Mucosa of rectum (tissue), 2 donors: ENCODE measurements around the gene MEGF11.

Experiments used
- H3K27ac ChIP-seq, 2 donors: one replicate each; pipeline ENCODE4 v1.7.0; 2013; ENCODE audit warnings: inconsistent platforms in 2 of 2, low read depth in 2 of 2, low read length in 2 of 2
- H3K27me3 ChIP-seq, 2 donors: one replicate each; pipeline ENCODE4 v1.7.0; 2013; ENCODE audit warnings: low read length in 2 of 2; ENCODE audit not compliant: control insufficient read depth in 2 of 2, insufficient read depth in 2 of 2
- H3K36me3 ChIP-seq, 2 donors: one replicate each; pipeline ENCODE4 v1.7.0; 2013; ENCODE audit warnings: low read length in 2 of 2; ENCODE audit not compliant: control insufficient read depth in 2 of 2, insufficient read depth in 2 of 2
- H3K4me1 ChIP-seq, 2 donors: one replicate each; pipeline ENCODE4 v1.7.0; 2013; ENCODE audit warnings: low read length in 2 of 2, mild to moderate bottlenecking in 1 of 2; ENCODE audit not compliant: control insufficient read depth in 2 of 2, insufficient read depth in 2 of 2
- H3K4me3 ChIP-seq, 2 donors: one replicate each; pipeline ENCODE4 v1.7.0; 2013; ENCODE audit warnings: low read length in 2 of 2
- H3K9ac ChIP-seq, 2 donors: one replicate each; pipeline ENCODE4 v1.7.0; 2013; ENCODE audit warnings: low read length in 2 of 2, low read depth in 1 of 2, mild to moderate bottlenecking in 1 of 2
- H3K9me3 ChIP-seq, 2 donors: one replicate each; pipeline ENCODE4 v1.7.0; 2013; ENCODE audit warnings: low read length in 2 of 2; ENCODE audit not compliant: control insufficient read depth in 2 of 2
- donor health status: healthy.
- donor health status: Normal muscosa, but diverticular disease.

MEGF11 gene

DNA sequence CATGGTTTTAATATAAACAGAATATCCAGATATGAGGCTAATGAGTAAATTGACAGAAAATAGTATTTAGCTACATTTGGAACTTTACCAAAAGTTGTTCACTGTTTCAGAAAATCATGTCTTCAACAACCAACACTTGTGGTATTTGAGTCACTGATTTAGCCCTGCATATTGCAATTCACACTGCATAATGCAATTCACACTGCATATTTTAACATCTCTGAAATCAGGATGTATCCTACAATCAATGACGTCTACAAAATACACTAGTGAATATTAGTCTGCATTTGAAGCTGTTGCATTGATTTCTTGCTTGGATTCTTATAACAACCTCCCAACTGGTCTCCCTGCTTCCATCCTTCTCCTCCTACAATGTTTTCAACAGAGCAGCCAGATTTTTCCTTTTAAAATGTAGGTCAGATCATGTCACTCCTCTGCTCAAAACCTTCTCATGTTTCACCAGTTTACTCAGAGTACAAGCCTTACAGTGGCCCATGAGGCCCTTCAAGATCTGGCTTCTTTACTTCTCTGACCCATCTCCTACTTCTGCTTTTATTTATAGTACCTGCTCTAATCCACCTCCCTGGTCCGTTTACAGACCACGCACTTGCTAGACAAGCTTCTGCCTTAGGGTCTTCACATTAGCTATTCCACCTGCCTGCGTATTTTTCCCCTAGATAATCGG lies 395.7 kb downstream of the MEGF11 start:
- Histone ChIP-seq H3K4me1 (no peaks in the 10 kb centered on the region), H3K36me3 (no peaks in the 10 kb centered on the region), H3K27ac (no peak overlapping the region), H3K4me3 (no peak overlapping the region), H3K27me3 (no peaks in the 10 kb centered on the region), H3K9ac (no peak overlapping the region), H3K9me3 (no peaks in the 10 kb centered on the region)

- Histone ChIP-seq H3K27ac (no peak overlapping the region), H3K27me3 (no peaks in the 10 kb centered on the region), H3K4me3 (no peak overlapping the region)
Observed at GRCh38 chr15:65856821-65857455, 396.6 kb downstream of the MEGF11 start.

DNA sequence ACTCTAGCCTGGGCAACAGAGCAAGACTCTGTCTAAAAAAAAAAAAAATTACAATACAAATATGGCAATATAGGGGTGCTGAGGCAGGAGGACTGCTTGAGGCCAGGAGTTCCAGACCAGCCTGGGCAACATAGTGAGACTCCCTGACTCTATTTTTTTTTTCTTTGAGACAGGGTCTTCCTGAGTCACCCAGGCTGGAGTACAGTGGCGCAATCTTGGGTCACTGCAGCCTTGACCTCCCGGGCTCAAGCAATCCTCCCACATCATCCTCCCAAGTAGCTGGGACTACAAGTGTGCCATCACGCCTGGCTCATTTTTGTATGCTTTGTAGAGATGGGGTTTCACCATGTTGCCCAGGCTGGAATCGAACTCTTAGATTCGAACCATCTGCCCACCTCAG lies 401.6 kb downstream of the MEGF11 start:
- no peak overlapping the region for H3K27ac ChIP-seq
- no peak overlapping the region for H3K4me3 ChIP-seq
- no peaks in the 10 kb centered on the region for H3K27me3 ChIP-seq
- peaks cover 0 to 5% of the 10 kb centered on the region in 2 donors for H3K4me1 ChIP-seq
- no peaks in the 10 kb centered on the region for H3K9me3 ChIP-seq
- H3K9ac ChIP-seq, result no peak overlapping the region
- H3K36me3 ChIP-seq, result no peaks in the 10 kb centered on the region

More at GRCh38 chr15:65856821-65857455, 396.6 kb downstream of the MEGF11 start:
- H3K36me3 ChIP-seq, result no peaks in the 10 kb centered on the region
- no peaks in the 10 kb centered on the region for H3K4me1 ChIP-seq
- no peak overlapping the region for H3K9ac ChIP-seq
- H3K9me3 ChIP-seq, result no peaks in the 10 kb centered on the region

GRCh38 chr15:65847989-65848388 lies 405.6 kb downstream of the MEGF11 start:
- Histone ChIP-seq H3K4me1 (peaks cover 0 to 5% of the 10 kb centered on the region in 2 donors), H3K27ac (no peak overlapping the region), H3K4me3 (no peak overlapping the region)

GRCh38 chr15:65845826-65846519 lies 407.6 kb downstream of the MEGF11 start:
- no peak overlapping the region for H3K9ac ChIP-seq
- H3K4me1 ChIP-seq, result peaks cover 0 to 5% of the 10 kb centered on the region in 2 donors
- no peaks in the 10 kb centered on the region for H3K36me3 ChIP-seq
- no peaks in the 10 kb centered on the region for H3K9me3 ChIP-seq
- H3K27me3 ChIP-seq, result no peaks in the 10 kb centered on the region
- no peak overlapping the region for H3K4me3 ChIP-seq
- no peak overlapping the region for H3K27ac ChIP-seq

More at GRCh38 chr15:65847989-65848388, 405.6 kb downstream of the MEGF11 start:
- no peaks in the 10 kb centered on the region for H3K9me3 ChIP-seq
- H3K36me3 ChIP-seq, result no peaks in the 10 kb centered on the region
- no peak overlapping the region for H3K9ac ChIP-seq
- H3K27me3 ChIP-seq, result no peaks in the 10 kb centered on the region
